ENCODE data around the gene UPF1. TPM values are rescaled to one million over a fixed set of nuclear protein-coding genes. Genes with fewer than 3 reads are reported as not detected.

Gene UPF1
- total and polyA plus RNA-seq, 2 of the 13 experiments (the other 11 are each of a cell fraction or from before 2014, with no cell fraction given), result 16.9 to 41.8 TPM

- Histone ChIP-seq H3K4me1 (ENCODE audit: insufficient read depth, low read length) (peaks cover 5% of the 10 kb centered on the region), H3K36me3 (replicated peaks in 1 of 2; ENCODE audit: control insufficient read depth in 1 of 2, insufficient read depth in 2 of 2, low read length in 2 of 2) (peaks cover 15 to 42% of the 10 kb centered on the region in 2 experiments), H4K20me1 (ENCODE audit: insufficient read depth, low read length) (no peaks in the 10 kb centered on the region), H3K9ac (ENCODE audit: insufficient read depth, low read depth, low read length) (no peak overlapping the region), H2AFZ (ENCODE audit: low read length) (no peak overlapping the region), H3K4me3 (replicated peaks in 1 of 3; ENCODE audit: insufficient read depth in 1 of 3, low read depth in 2 of 3, low read length in 3 of 3) (no peak overlapping the region), H3K9me3 (ENCODE audit: low read length) (no peaks in the 10 kb centered on the region), H3K27me3 (ENCODE audit: control insufficient read depth in 1 of 2, insufficient read depth in 2 of 2, low read length in 2 of 2) (no peaks in the 10 kb centered on the region), H3K27ac (ENCODE audit: extremely low read length, insufficient read depth, low read length) (no peak overlapping the region), H3K79me2 (ENCODE audit: insufficient read depth, low read length) (no peaks in the 10 kb centered on the region), H3K4me2 (ENCODE audit: low read depth, low read length) (no peak overlapping the region)
- FAIRE-seq (no peak), DNase-seq (ENCODE audit: low spot score) (no peak), ATAC-seq (no peak)
- CTCF ChIA-PET (ENCODE audit: low intra/inter-chr PET ratio, low total read pairs), result no interaction called here
- in situ Hi-C loops (cut with HindIII; ENCODE audit: extremely low pct_ligation_motif_present, low pct_unique_long_range_greater_than_20kb), result no loop called here
- WGBS (ENCODE audit: low lambda C conversion rate), result 90% methylated on average over 19 of the region's 29 CpGs
- POLR2A ChIA-PET, result no interaction called here
- BruUV-seq (replicated peaks), result no TSS peak
- TF ChIP-seq ATF7 (IDR thresholded peaks at IDR 0.05) (no peak), ATF7 (CRISPR knock-in tag; IDR thresholded peaks at IDR 0.05) (no peak), TFDP1 (CRISPR knock-in tag; IDR thresholded peaks at IDR 0.05; ENCODE audit: borderline replicate concordance) (no peak), ARID2 (CRISPR knock-in tag; IDR thresholded peaks at IDR 0.05; ENCODE audit: borderline replicate concordance) (no peak), PREB (CRISPR knock-in tag; IDR thresholded peaks at IDR 0.05) (no peak), AGO2 (optimal IDR thresholded peaks at IDR 0.05; ENCODE audit: low read depth, low read length) (peak; percentile 75), RBFOX2 (IDR thresholded peaks at IDR 0.05; ENCODE audit: low read depth, low read length) (0 out of 2 replicates have a peak, but pooled peaks have one; percentile 42), ZNF235 (CRISPR knock-in tag; IDR thresholded peaks at IDR 0.05; ENCODE audit: borderline replicate concordance) (no peak), ZNF720 (CRISPR knock-in tag; IDR thresholded peaks at IDR 0.05) (no peak), RAD21 (CRISPR knock-in tag; IDR thresholded peaks at IDR 0.05) (no peak), ZNF33B (CRISPR knock-in tag; IDR thresholded peaks at IDR 0.05) (no peak), ZNF337 (CRISPR knock-in tag; IDR thresholded peaks at IDR 0.05; ENCODE audit: borderline replicate concordance, low read depth) (no peak), ZBTB33 (CRISPR knock-in tag; IDR thresholded peaks at IDR 0.05) (peak; percentile 94)
- intact Hi-C loops (cut with micrococcal nuclease; ENCODE audit: unreplicated experiment), result no loop called here
Observed at GRCh38 chr19:18903156-18904037, 71.6 kb downstream of the UPF1 start.

All from HepG2 (cell line).